Right renal cortex interstitium (tissue), 3 donors: ENCODE measurements around the gene NUP62. TPM values are rescaled to one million over a fixed set of nuclear protein-coding genes. Genes with fewer than 3 reads are reported as not detected.

Source experiments
- DNase-seq, 3 donors: peaks; one replicate each; pipeline ENCODE4 v3.0.0-alpha.2; 2013; ENCODE audit warnings: low read depth in 3 of 3, low spot score in 2 of 3
- polyA plus RNA-seq, 3 donors: library from polyadenylated mRNA; unstranded; fragments of 120-200 nt; gene quantifications; one replicate each; pipeline ENCODE4 v1.2.1, GENCODE V29; 2013; ENCODE audit not compliant: insufficient read length in 3 of 3

NUP62 gene
- polyA plus RNA-seq, 3 donors = 49.9 to 54.6 (median 53.2) TPM

DNA sequence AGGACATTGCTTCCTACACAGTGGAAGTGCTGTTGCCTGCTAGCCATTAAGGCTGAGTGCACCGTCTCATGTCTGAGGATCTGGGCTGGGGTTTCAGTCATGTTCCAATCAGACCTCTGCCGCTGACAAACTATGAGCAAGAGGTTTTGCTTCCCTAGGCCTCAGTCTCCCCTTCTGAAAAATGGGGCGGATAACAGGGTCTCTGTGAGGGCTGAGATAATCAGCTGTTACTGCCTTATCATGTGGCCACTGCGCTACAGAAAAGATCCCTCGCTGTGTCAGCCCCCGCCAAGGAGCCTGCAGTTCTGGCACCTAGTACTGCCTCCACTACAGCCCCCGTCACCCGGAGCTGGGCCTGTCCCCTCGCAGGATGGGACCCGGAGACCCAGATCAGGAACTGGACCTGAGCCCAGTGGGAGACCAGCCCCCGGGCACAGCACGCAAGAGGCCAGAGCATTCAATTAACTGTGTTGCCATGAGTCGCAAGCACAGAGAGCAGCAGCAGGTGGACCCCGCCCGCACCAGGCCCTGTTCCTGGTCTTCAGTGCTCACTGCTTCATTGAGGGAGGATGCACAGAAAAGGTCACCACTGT, 58.9 kb downstream of the NUP62 start:
- no peak for DNase-seq

GRCh38 chr19:49869484-49870308, 59.6 kb downstream of the NUP62 start:
- DNase-seq = peak; percentile 98 to 99 (median 99)

DNA sequence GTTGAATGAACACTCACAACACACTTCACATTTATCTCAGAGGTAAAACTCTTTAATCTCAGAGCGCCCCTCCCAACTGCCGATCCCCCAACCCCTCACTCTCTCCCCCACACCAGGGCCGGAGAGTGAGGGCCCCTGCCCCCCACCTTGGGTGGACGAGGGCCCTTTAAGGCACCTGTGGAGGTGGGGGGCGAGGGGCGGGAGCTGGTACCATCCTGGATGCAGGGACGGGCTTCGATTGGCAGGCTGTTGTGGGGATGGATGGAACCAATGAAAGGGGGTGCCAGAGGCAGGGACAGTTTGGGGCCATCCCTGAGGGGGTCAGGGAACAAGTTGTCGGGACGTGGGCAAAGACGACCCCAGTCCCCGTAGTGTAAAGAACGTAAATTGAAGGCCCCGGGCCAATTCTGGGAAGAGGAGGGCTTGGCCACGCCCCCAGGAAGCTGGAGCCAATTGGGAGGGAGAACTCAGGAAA, 60.3 kb downstream of the NUP62 start:
- no peak for DNase-seq

GRCh38 chr19:49866933-49867782, 62.1 kb downstream of the NUP62 start, which contains the start of gene PNKP:
Gene PNKP, minus strand, starts transcription at chr19:49867576. Its CDS starts 372 bp downstream, at chr19:49867204.
- peak in 2 of 3 donors; percentile 82 to 88 for DNase-seq

GRCh38 chr19:49864890-49865289, 64.4 kb downstream of the NUP62 start:
- no peak for DNase-seq

DNA sequence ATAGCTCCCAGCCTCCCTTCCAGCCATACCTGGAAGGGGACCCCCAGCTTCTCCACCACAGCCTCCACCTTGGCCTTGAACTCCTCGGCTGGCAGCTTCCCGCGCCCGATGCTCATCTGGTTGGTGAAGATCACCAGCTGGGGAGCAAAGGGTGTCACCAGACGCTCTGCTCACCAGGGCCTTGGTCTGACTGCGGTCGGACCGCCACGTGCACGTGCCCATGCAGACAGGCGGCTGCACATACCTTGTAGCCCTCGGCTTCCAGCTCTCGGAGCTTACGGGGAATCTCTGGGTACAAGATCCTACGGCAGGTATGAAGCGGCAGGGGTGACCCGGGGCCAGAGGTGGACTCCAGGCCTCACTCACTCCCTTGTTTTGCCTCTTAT, 65.4 kb downstream of the NUP62 start:
- DNase-seq = no peak

DNA sequence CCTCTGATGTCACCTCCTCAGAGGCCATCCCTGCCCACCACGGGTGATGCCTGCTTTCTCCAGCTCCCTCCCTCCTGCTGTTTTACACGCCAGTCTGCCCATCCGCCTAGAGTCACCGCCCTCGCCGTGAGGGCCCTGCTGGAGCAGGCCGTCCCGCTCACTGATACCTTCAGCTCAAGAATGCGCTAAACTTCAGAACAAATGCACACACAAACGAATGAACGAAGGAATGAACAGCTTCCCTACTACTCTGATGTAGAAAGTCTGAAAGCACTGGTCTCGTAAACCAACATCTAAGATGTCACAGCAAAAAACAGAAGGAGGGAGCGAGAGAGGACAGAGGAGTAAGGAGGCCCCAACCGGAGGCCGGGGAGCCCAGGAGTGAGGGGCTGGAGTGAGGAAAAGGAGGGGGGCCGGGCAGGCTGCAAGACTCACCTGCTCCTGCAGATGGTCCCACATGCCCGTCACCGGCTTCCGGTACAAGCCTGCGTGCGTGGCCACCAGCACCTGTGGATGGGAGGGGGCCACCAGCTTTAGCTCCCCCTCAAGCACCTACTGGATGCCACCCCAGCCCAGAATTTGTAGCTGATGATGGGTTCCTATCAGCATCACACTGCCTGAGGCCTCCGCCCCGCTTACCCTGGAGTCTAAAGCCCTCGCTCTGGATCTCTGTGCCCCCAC, 65.9 kb downstream of the NUP62 start:
- no peak for DNase-seq

DNA sequence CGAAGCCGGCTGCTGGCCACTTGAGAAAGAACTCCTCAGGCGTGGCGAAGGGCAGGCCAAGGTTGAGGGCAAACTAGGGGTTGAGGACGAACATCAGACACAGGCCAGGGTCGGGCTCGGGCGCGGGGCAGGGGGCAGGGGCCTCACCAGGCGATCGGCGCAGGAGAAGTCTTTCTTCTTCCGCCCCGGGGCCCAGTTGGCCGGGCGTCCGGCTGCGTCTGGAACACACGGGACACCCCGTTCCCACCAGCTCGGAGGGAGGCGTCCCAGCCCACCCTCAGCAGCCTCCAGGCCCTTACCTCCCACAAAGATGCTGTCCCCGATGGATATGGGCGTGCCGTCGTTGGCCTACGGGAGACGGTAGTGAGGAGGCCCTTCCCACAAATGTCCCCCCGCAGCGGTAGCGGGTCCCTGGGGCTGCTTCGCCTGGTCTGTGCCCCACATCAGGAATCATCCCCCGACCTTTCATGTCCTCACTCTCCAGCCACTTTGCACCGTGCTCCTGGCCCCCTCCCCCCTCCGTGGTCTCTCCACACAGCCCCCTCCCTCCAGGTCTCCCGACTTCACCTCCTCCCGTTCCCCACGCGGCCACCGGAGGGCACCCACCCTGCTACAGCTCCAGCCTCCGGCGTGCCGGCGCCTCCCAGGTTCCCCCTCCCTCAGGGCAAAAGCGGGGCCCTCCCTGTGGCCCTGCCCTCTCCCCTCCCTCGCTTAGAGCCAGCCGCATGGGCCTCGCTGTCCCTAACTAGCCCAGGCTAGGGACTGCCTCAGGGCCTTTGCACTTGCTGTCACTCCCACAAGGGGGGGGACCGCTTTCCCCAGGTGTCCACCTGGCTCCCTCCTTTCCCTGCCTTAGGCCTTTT, 66.7 kb downstream of the NUP62 start:
- no peak for DNase-seq

- no peak for DNase-seq
Measured at GRCh38 chr19:49861541-49862378, 67.5 kb downstream of the NUP62 start.

DNA sequence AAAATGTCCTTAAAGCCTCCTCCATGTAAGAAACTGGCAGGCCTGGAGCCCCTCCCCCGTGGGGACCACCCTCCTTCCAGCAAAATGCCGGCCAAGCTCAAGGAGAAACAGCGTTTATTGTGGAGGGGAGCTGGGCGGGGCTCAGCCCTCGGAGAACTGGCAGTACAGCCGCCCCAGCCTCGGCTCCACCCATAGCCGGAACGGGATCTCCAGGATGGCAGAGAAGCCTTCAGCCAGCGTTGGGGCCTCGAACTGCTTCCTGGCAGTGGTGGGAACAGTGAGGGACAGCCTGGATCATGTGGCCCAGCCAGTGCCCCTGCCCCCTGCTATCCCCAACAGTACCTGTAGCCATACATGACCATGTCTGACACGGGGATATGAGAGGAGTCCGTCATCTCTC, 68.2 kb downstream of the NUP62 start:
- DNase-seq = no peak

GRCh38 chr19:49860336-49861102, 68.8 kb downstream of the NUP62 start:
- no peak for DNase-seq

DNA sequence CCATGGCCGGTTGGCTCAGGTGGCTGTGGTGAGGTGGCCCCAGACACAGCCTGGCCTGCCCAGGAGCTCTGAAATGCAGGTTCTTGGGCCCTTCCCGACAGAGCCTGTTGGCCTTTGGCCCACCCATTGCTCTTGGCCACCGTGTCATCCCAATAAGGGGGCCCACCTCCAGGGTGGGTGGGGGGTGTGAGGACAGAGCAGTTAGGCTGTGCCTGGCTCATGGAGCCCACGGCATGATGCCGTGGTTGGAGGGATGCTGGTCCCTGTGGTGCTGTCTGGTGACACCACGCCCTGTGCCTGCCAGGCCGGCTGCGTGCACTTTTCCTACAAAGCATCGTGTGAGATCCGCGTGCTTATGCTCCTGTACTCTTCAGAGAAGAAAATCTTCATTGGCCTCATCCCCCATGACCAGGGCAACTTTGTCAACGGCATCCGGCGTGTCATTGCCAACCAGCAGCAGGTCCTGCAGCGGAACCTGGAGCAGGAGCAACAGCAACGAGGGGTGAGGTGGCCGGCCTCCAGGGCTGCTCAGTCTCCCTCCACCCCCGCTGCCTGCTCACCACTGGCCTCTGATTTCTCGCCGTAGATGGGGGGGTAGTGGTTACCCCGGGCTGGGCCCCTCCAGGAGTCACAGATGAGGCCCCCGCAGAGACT, 69.5 kb downstream of the NUP62 start:
- DNase-seq = no peak

- DNase-seq = no peak
Measured at GRCh38 chr19:49858088-49858985, 71.0 kb downstream of the NUP62 start.

DNA sequence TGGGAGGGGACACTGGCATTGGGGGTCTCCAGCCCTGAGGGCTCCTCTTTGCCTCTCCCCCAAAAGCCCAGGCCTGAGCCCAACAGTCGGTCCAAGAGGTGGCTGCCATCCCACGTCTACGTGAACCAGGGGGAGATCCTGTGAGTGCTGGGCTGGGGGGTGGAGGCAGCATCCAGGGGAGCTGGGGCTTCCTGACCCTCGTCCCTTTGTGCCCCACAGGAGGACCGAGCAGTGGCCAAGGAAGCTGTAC, 71.5 kb downstream of the NUP62 start:
- no peak for DNase-seq

GRCh38 chr19:49857061-49857837, 72.1 kb downstream of the NUP62 start:
- no peak for DNase-seq
